IMR-90 (cell line): ENCODE measurements around the gene LTO1. TPM values are rescaled to one million over a fixed set of nuclear protein-coding genes. Genes with fewer than 3 reads are reported as not detected.

Experiments
- ATAC-seq: fragments of 200-7000 bp; cut with Tn5 transposase; 2 replicates; pipeline ENCODE4 v1.9.1; 2020; ENCODE audit warnings: low read depth, mild to moderate bottlenecking, moderate library complexity
- BruUV-seq: library from RNA; stranded (reverse); fragments of 400-500 nt; replicated peaks from 2 replicates; lab custom pipeline; 2021; lab: Mats Ljungman, UMichigan
- CTCF ChIA-PET: fragments of 300-600 bp; formaldehyde crosslinking; extraction: SDS; loops from one replicate; lab custom pipeline; 2021; ENCODE audit warnings: antibody characterized with exemption; lab: Yijun Ruan, JAX
- POLR2A ChIA-PET: fragments of 300-600 bp; sonication (Branson Sonifier 250); formaldehyde crosslinking; loops from one replicate; lab custom pipeline; 2022; ENCODE audit warnings: antibody characterized with exemption; ENCODE audit not compliant: unreplicated experiment; lab: Charles Lee
- DNase-seq: peaks from one replicate; pipeline ENCODE4 v3.0.0; 2013
- H2AFZ ChIP-seq: replicated peaks from 2 replicates; pipeline ENCODE3; 2013; ENCODE audit warnings: low read length, mild to moderate bottlenecking; ENCODE audit not compliant: poor library complexity
- H2AK5ac ChIP-seq: 2 replicates; pipeline ENCODE4 v1.6.1; 2013; ENCODE audit warnings: low read depth, low read length, inconsistent platforms
- H2AK9ac ChIP-seq: replicated peaks from 2 replicates; pipeline ENCODE3; 2013; ENCODE audit warnings: mild to moderate bottlenecking, low read depth, low read length, moderate library complexity; ENCODE audit not compliant: poor library complexity
- H2BK120ac ChIP-seq: 2 replicates; pipeline ENCODE4 v1.6.1; 2013; ENCODE audit warnings: low read depth, low read length, inconsistent platforms
- H2BK15ac ChIP-seq: 3 replicates; pipeline ENCODE4 v1.6.1; 2013; ENCODE audit warnings: low read depth, low read length, inconsistent platforms
- H2BK20ac ChIP-seq: 2 replicates; pipeline ENCODE4 v1.6.1; 2013; ENCODE audit warnings: low read depth, mild to moderate bottlenecking, inconsistent platforms, low read length, moderate library complexity
- H2BK5ac ChIP-seq: 2 replicates; pipeline ENCODE4 v1.6.1; 2013; ENCODE audit warnings: mild to moderate bottlenecking, low read depth, low read length, inconsistent platforms; ENCODE audit not compliant: poor library complexity, severe bottlenecking
- H3K14ac ChIP-seq: replicated peaks from 2 replicates; pipeline ENCODE4 v1.6.1; 2013; ENCODE audit warnings: low read depth, low read length, inconsistent platforms
- H3K18ac ChIP-seq: 2 replicates; pipeline ENCODE4 v1.6.1; 2013; ENCODE audit warnings: low read depth, low read length, control low read depth
- H3K23ac ChIP-seq: 2 replicates; pipeline ENCODE4 v1.6.1; 2013; ENCODE audit warnings: low read depth, low read length, inconsistent platforms
- H3K27ac ChIP-seq: 2 replicates; pipeline ENCODE4 v1.5.1; 2013; ENCODE audit warnings: mild to moderate bottlenecking, control low read depth, low read length; ENCODE audit not compliant: insufficient read depth
- H3K27me3 ChIP-seq: 2 replicates; pipeline ENCODE4 v1.6.1; 2013; ENCODE audit warnings: low read length; ENCODE audit not compliant: control insufficient read depth, insufficient read depth
- H3K36me3 ChIP-seq: 2 replicates; pipeline ENCODE4 v1.6.1; 2013; ENCODE audit warnings: low read length, mixed read lengths; ENCODE audit not compliant: control insufficient read depth, insufficient read depth
- H3K4ac ChIP-seq: 2 replicates; pipeline ENCODE4 v1.6.1; 2013; ENCODE audit warnings: low read depth, low read length, inconsistent platforms
- H3K4me1 ChIP-seq: 2 replicates; pipeline ENCODE4 v1.6.1; 2013; ENCODE audit warnings: low read length, mixed read lengths; ENCODE audit not compliant: control insufficient read depth, insufficient read depth
- H3K4me2 ChIP-seq: 2 replicates; pipeline ENCODE4 v1.6.1; 2013; ENCODE audit warnings: low read depth, mild to moderate bottlenecking, control low read depth, low read length, moderate library complexity
- H3K4me3 ChIP-seq: 2 replicates; pipeline ENCODE4 v1.5.1; 2013; ENCODE audit warnings: low read depth, mild to moderate bottlenecking, control low read depth, low read length, moderate library complexity; ENCODE audit not compliant: insufficient read depth
- H3K56ac ChIP-seq: 2 replicates; pipeline ENCODE4 v1.6.1; 2013; ENCODE audit warnings: low read length, inconsistent platforms; ENCODE audit not compliant: insufficient read depth; ENCODE audit errors: extremely low read depth
- H3K79me1 ChIP-seq, 2 experiments: 2 replicates each; pipeline ENCODE4 v1.6.1; 2013; ENCODE audit warnings: low read length in 2 of 2, inconsistent platforms in 1 of 2, low read depth in 1 of 2
- H3K9ac ChIP-seq: 2 replicates; pipeline ENCODE4 v1.6.1; 2013; ENCODE audit warnings: low read depth, low read length, control low read depth
- H3K9me1 ChIP-seq: 2 replicates; pipeline ENCODE4 v1.6.1; 2013; ENCODE audit warnings: low read length, inconsistent platforms; ENCODE audit not compliant: insufficient read depth
- H3K9me3 ChIP-seq: 2 replicates; pipeline ENCODE4 v1.6.1; 2013; ENCODE audit warnings: low read length; ENCODE audit not compliant: control insufficient read depth, insufficient read depth
- H4K20me1 ChIP-seq: 2 replicates; pipeline ENCODE4 v1.6.1; 2013; ENCODE audit warnings: low read length, inconsistent platforms; ENCODE audit not compliant: insufficient read depth
- H4K5ac ChIP-seq: 2 replicates; pipeline ENCODE4 v1.6.1; 2013; ENCODE audit warnings: mild to moderate bottlenecking, low read depth, low read length, control low read depth
- H4K8ac ChIP-seq, 2 experiments: 2 replicates each; pipeline ENCODE4 v1.6.1; 2013; ENCODE audit warnings: low read depth in 2 of 2, low read length in 2 of 2, control low read depth in 1 of 2, inconsistent platforms in 1 of 2
- H4K91ac ChIP-seq: 2 replicates; pipeline ENCODE4 v1.6.1; 2013; ENCODE audit warnings: low read depth, low read length, inconsistent platforms; ENCODE audit not compliant: insufficient read depth
- CEBPB ChIP-seq: IDR thresholded peaks from 2 replicates; pipeline ENCODE4 v1.6.1; 2012; ENCODE audit warnings: low read depth, low read length, improper control_type of control experiment
- RCOR1 ChIP-seq: IDR thresholded peaks from 2 replicates; pipeline ENCODE4 v1.6.1; 2012; ENCODE audit warnings: mild to moderate bottlenecking, low read length, improper control_type of control experiment; ENCODE audit not compliant: insufficient replicate concordance
- WGBS, 2 experiments: methylation state at CpG; one replicate each; pipeline versions ENCODE4 v1.1.5 to v1.1.7; 2013; ENCODE audit warnings: missing lambda C conversion rate in 2 of 2; ENCODE audit not compliant: insufficient read length in 1 of 2; ENCODE audit errors: extremely low coverage in 2 of 2; 5-methylcytosine and 5-hydroxymethylcytosine counted together
- dilution Hi-C: fragments of 300-500 bp; cut with HindIII; formaldehyde crosslinking; loops from one replicate; pipeline ENCODE4 v1.14.3; 2018; ENCODE audit warnings: low sequenced_read_pairs; ENCODE audit not compliant: unreplicated experiment
- in situ Hi-C: fragments of 300-500 bp; cut with MboI; formaldehyde crosslinking; loops from 3 replicates; pipeline ENCODE4 v1.14.3; 2019; ENCODE audit warnings: low sequenced_read_pairs, inconsistent platforms, mixed read lengths
- intact Hi-C: fragments of 100-400 bp; cut with micrococcal nuclease; formaldehyde crosslinking; loops from 2 replicates; pipeline ENCODE4 v1.10.0; 2022
- polyA plus RNA-seq, 3 experiments: library from polyadenylated mRNA; depleted of rRNA; stranded (reverse); fragments of >200 nt; gene quantifications; 2 replicates each; pipeline ENCODE4 v1.2.3, GENCODE V29; 2012; ENCODE audit warnings: low replicate concordance in 1 of 3
- total RNA-seq: library from RNA; depleted of rRNA; stranded (reverse); fragments of >200 nt; gene quantifications from 2 replicates; pipeline ENCODE4 v1.2.3, GENCODE V29; 2012

LTO1 gene
- total and polyA plus RNA-seq, 2 of the 4 experiments (the other 2 are of a cell fraction): 8.2 to 23.5 TPM

- ATAC-seq (no peak), DNase-seq (no peak)
- no peak overlapping the region for H3K4me3 ChIP-seq
- no peaks in the 10 kb centered on the region for H3K9me1 ChIP-seq
- H2AK9ac ChIP-seq: no peak overlapping the region
- H4K20me1 ChIP-seq: no peaks in the 10 kb centered on the region
- TF ChIP-seq RCOR1: no peak
- no peak for TF ChIP-seq CEBPB
- WGBS, 2 experiments: 29% methylated on average over 4 of the region's 18 CpGs; no CpG with 5 or more reads in 1 of the 2 experiments
- H2BK20ac ChIP-seq: no peak overlapping the region
- BruUV-seq: no TSS peak
- H3K9me3 ChIP-seq: no peaks in the 10 kb centered on the region
- no peak overlapping the region for H2BK120ac ChIP-seq
- H3K27me3 ChIP-seq: peaks cover 72% of the 10 kb centered on the region
- H3K27ac ChIP-seq: no peak overlapping the region
- no peaks in the 10 kb centered on the region for H3K79me1 ChIP-seq
- H4K91ac ChIP-seq: no peak overlapping the region
- H3K23ac ChIP-seq: no peak overlapping the region
- in situ Hi-C loops: loop anchor here (10.0 kb wide), 1 partner anchor 99 kb away; no protein-coding TSS in a partner anchor
- CTCF ChIA-PET: no interaction called here
- dilution Hi-C loops: no loop called here
- no peak overlapping the region for H3K14ac ChIP-seq
- H4K8ac ChIP-seq: no peak overlapping the region
- H3K4ac ChIP-seq: no peak overlapping the region
- H3K18ac ChIP-seq: no peak overlapping the region
- no peak overlapping the region for H2BK5ac ChIP-seq
- H2AK5ac ChIP-seq: no peak overlapping the region
- H3K36me3 ChIP-seq: no peaks in the 10 kb centered on the region
- intact Hi-C loops: loop anchor here (5.0 kb wide), 1 partner anchor 87 kb away; no protein-coding TSS in a partner anchor
- no peak overlapping the region for H2BK15ac ChIP-seq
- no peak overlapping the region for H3K9ac ChIP-seq
- POLR2A ChIA-PET: no interaction called here
- no peak overlapping the region for H3K4me2 ChIP-seq
- no peak overlapping the region for H4K5ac ChIP-seq
- H3K56ac ChIP-seq: no peak overlapping the region
- H2AFZ ChIP-seq: peak overlapping the region; percentile 61
- peaks cover 2% of the 10 kb centered on the region for H3K4me1 ChIP-seq
Observed at GRCh38 chr11:69705351-69705811, 30.2 kb upstream of the LTO1 start.
